Measurements from ENCODE around the gene SPSB2. TPM values are rescaled to one million over a fixed set of nuclear protein-coding genes. Genes with fewer than 3 reads are reported as not detected.

The SPSB2 gene
- total RNA-seq, 1 donor, result 11.9 TPM

DNA sequence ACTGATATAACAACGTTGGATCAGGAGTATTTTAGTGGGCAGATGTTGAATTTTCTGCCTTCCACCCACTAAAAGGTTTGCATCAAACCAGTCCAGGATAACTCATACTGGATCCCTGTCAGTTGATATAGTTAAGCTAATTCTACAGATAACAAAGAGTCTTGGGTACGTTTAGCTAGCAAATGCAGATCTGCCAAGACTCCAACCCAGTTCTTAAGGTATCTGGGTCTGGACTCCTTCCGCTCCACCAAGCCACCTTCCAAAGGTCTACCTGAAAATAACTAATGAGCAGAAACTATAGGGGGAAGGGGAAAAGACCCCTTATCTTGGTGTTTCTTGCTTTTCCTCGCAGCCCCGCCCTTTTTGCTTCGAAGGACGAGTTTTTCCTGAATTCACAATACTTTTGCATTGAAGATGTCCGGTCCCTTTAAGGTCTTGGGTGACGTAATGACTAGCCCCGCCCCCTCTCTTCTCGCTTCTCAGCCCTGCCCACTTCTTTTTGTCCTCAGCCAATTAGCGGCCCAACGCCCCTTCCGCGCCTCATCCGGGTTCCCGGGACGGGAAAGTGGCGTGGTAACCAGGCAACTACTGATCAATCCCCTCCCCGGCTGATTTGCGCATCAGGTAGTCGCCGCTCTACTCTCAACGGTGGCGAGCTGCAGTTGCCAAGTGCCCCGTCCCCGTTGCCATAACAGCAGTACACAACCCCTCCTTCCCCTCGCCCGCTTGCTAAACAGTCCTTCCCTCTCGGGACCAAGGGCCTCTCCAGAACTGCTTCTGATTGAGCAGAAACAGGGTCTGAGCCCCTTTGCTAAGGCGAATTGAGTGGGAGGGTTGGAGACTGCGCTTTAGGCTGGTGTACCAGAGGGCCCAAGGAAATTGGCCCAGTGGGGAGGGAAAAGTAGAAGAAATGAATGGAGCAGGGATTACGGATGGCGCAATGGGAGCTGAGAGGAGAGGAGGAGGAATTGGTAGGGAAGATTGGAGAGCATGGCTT is 31.5 kb upstream of the SPSB2 start, which contains the start of gene LRRC23:
LRRC23 (plus strand) TSS at position 543 of the 997 bp plus-strand sequence. CDS start 812 bp downstream, outside the sequence.
- Histone ChIP-seq H3K27me3 (ENCODE audit: insufficient read depth, low read length) (no peaks in the 10 kb centered on the region), H3K4me1 (ENCODE audit: insufficient read depth, low read length) (peaks cover 10% of the 10 kb centered on the region), H3K79me2 (ENCODE audit: insufficient read depth, low read length) (no peaks in the 10 kb centered on the region), H3K4me3 (ENCODE audit: insufficient read depth, low read length) (peak within 1 kb of the TSS; percentile 99), H2AFZ (ENCODE audit: low read length) (peak within 1 kb of the TSS; percentile 100), H4K20me1 (ENCODE audit: insufficient read depth, low read length) (no peaks in the 10 kb centered on the region), H3K27ac (ENCODE audit: low read depth, low read length) (peak within 1 kb of the TSS; percentile 87), H3K9me3 (ENCODE audit: low read depth, low read length) (no peaks in the 10 kb centered on the region), H3K4me2 (ENCODE audit: insufficient read depth, low read length) (peak within 1 kb of the TSS; percentile 100), H3K36me3 (ENCODE audit: insufficient read depth, low read length) (no peaks in the 10 kb centered on the region)
- TF ChIP-seq, protein P1, sequence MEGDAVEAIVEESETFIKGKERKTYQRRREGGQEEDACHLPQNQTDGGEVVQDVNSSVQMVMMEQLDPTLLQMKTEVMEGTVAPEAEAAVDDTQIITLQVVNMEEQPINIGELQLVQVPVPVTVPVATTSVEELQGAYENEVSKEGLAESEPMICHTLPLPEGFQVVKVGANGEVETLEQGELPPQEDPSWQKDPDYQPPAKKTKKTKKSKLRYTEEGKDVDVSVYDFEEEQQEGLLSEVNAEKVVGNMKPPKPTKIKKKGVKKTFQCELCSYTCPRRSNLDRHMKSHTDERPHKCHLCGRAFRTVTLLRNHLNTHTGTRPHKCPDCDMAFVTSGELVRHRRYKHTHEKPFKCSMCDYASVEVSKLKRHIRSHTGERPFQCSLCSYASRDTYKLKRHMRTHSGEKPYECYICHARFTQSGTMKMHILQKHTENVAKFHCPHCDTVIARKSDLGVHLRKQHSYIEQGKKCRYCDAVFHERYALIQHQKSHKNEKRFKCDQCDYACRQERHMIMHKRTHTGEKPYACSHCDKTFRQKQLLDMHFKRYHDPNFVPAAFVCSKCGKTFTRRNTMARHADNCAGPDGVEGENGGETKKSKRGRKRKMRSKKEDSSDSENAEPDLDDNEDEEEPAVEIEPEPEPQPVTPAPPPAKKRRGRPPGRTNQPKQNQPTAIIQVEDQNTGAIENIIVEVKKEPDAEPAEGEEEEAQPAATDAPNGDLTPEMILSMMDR (IDR thresholded peaks at IDR 0.05; ENCODE audit: extremely low read depth, low read depth, low read length), result no peak
- DNase-seq (ENCODE audit: insufficient read length, low spot score, missing footprints), result peak; percentile 97

DNA sequence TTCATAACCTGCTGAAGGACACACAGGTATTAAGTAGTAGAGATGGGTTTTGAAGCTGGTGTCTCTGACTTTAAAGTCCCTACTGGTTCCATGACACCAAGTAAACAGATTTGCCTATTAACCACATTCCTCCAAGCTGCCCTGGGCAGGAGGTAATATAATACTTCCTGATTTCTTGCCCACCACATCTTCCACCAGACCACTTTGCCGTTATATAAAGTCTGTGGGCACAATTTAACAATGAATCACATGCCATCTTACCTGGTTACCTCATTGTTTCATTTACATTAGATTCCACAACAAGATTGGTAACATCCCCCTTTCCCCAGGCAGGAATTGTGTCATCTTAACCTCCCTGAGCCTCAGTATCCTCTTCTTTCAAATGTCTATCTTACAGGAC is 30.6 kb upstream of the SPSB2 start:
- H3K79me2 ChIP-seq (ENCODE audit: insufficient read depth, low read length), result no peaks in the 10 kb centered on the region
- H3K27ac ChIP-seq (ENCODE audit: low read depth, low read length), result no peak overlapping the region
- TF ChIP-seq, protein P1 (IDR thresholded peaks at IDR 0.05; ENCODE audit: extremely low read depth, low read depth, low read length), result no peak
- H2AFZ ChIP-seq (ENCODE audit: low read length), result peak overlapping the region; percentile 100
- no peaks in the 10 kb centered on the region for H3K9me3 ChIP-seq (ENCODE audit: low read depth, low read length)
- H3K4me1 ChIP-seq (ENCODE audit: insufficient read depth, low read length), result peaks cover 10% of the 10 kb centered on the region
- H4K20me1 ChIP-seq (ENCODE audit: insufficient read depth, low read length), result no peaks in the 10 kb centered on the region
- no peaks in the 10 kb centered on the region for H3K27me3 ChIP-seq (ENCODE audit: insufficient read depth, low read length)
- no peak overlapping the region for H3K4me3 ChIP-seq (ENCODE audit: insufficient read depth, low read length)
- DNase-seq (ENCODE audit: insufficient read length, low spot score, missing footprints), result no peak
- no peak overlapping the region for H3K4me2 ChIP-seq (ENCODE audit: insufficient read depth, low read length)
- H3K36me3 ChIP-seq (ENCODE audit: insufficient read depth, low read length), result no peaks in the 10 kb centered on the region

DNA sequence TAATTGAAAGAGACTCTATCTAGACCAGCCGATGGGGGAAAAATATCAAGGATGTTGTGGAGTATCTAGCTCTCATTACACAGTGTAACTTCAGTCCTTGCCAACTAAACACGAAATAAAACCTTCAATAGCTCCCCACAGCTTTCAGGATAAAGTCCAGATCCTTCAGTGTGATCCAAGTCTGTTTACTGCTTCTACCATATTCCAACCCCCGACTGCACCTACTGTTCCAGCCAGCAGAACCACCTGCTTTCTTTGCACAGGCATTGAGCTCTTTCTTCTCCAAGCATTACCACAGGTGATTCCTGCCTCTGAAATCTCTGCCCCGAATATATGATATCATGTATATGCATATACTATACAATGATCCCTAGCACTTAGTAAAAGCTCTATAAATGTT is 29.3 kb upstream of the SPSB2 start:
- Histone ChIP-seq H2AFZ (ENCODE audit: low read length) (no peak overlapping the region), H3K4me3 (ENCODE audit: insufficient read depth, low read length) (no peak overlapping the region), H3K36me3 (ENCODE audit: insufficient read depth, low read length) (no peaks in the 10 kb centered on the region), H3K4me1 (ENCODE audit: insufficient read depth, low read length) (peaks cover 10% of the 10 kb centered on the region), H3K27ac (ENCODE audit: low read depth, low read length) (no peak overlapping the region), H3K4me2 (ENCODE audit: insufficient read depth, low read length) (no peak overlapping the region), H3K79me2 (ENCODE audit: insufficient read depth, low read length) (no peaks in the 10 kb centered on the region), H3K27me3 (ENCODE audit: insufficient read depth, low read length) (no peaks in the 10 kb centered on the region), H4K20me1 (ENCODE audit: insufficient read depth, low read length) (no peaks in the 10 kb centered on the region), H3K9me3 (ENCODE audit: low read depth, low read length) (no peaks in the 10 kb centered on the region)
- TF ChIP-seq, protein P1 (IDR thresholded peaks at IDR 0.05; ENCODE audit: extremely low read depth, low read depth, low read length), result no peak
- DNase-seq (ENCODE audit: insufficient read length, low spot score, missing footprints), result no peak

DNA sequence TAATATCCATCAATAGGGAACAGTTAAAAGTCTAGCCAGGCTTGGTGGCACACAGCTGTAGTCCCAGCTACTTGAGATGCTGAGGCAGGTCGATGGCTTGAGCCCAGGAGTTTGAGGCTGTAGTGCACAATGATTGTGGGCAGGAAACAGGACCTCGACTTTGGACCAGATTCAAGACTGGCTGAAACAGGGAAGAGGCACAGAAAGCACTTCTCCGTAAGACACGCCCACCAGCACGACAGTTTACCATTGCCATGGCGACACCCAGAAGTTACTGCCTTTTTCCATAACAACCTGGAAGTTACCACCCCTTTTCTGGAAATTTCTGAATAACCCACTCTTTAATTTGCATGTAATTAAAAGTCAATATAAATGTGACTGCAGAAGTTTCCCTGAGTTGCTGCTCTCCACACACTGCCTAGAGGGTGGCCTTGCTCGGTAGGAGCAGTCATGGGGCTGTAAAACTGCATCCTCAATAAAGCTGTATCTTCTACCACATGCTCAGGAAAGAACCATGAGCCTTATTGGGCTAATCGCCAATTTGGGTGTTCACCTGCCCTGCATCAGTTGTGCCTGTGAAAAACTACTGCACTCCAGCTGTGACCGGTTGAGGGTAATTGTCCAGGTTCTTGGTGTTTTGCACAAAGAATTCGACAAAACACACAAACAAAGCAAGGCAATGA is 26.9 kb upstream of the SPSB2 start:
- no peak overlapping the region for H3K4me3 ChIP-seq (ENCODE audit: insufficient read depth, low read length)

More for the DNA sequence above, 26.9 kb upstream of the SPSB2 start:
- Histone ChIP-seq H3K79me2 (ENCODE audit: insufficient read depth, low read length) (no peaks in the 10 kb centered on the region), H3K27me3 (ENCODE audit: insufficient read depth, low read length) (no peaks in the 10 kb centered on the region), H3K4me1 (ENCODE audit: insufficient read depth, low read length) (peaks cover 6% of the 10 kb centered on the region), H3K27ac (ENCODE audit: low read depth, low read length) (no peak overlapping the region), H3K9me3 (ENCODE audit: low read depth, low read length) (no peaks in the 10 kb centered on the region), H4K20me1 (ENCODE audit: insufficient read depth, low read length) (no peaks in the 10 kb centered on the region), H3K4me2 (ENCODE audit: insufficient read depth, low read length) (no peak overlapping the region), H2AFZ (ENCODE audit: low read length) (no peak overlapping the region), H3K36me3 (ENCODE audit: insufficient read depth, low read length) (no peaks in the 10 kb centered on the region)
- no peak for DNase-seq (ENCODE audit: insufficient read length, low spot score, missing footprints)
- TF ChIP-seq, protein P1 (IDR thresholded peaks at IDR 0.05; ENCODE audit: extremely low read depth, low read depth, low read length), result no peak

Data from osteoblast (primary cell).